Keratinocyte (primary cell): ENCODE results near the gene ARHGEF37. TPM values are rescaled to one million over a fixed set of nuclear protein-coding genes. Genes with fewer than 3 reads are reported as not detected.

Source experiments
- DNase-seq: peaks from one replicate; pipeline ENCODE4 v3.0.0-alpha.2; 2011; ENCODE audit warnings: low read depth, missing footprints, low spot score
- FAIRE-seq: peaks from 2 replicates; lab custom pipeline; 2011; peaks lifted over from hg19 to GRCh38; lab: Jason Lieb, UNC
- H2AFZ ChIP-seq: 2 replicates; pipeline ENCODE4 v1.6.0; 2012; ENCODE audit warnings: low read length, control low read depth, inconsistent platforms; ENCODE audit not compliant: control insufficient read depth
- H3K27ac ChIP-seq: 2 replicates; pipeline ENCODE4 v1.5.1; 2011; ENCODE audit warnings: low read length; ENCODE audit not compliant: control insufficient read depth, insufficient read depth
- H3K27me3 ChIP-seq: 3 replicates; pipeline ENCODE4 v1.6.0; 2011; ENCODE audit warnings: low read length; ENCODE audit not compliant: control insufficient read depth, insufficient read depth; ENCODE audit errors: extremely low read depth
- H3K36me3 ChIP-seq, 2 experiments: 2 replicates in 1 of 2; 3 replicates in 1 of 2; pipeline ENCODE4 v1.5.1; 2011; ENCODE audit warnings: low read length in 2 of 2, mild to moderate bottlenecking in 1 of 2; ENCODE audit not compliant: control insufficient read depth in 2 of 2, insufficient read depth in 2 of 2; ENCODE audit errors: extremely low read depth in 1 of 2
- H3K4me1 ChIP-seq: 3 replicates; pipeline ENCODE4 v1.5.1; 2011; ENCODE audit warnings: low read length; ENCODE audit not compliant: control insufficient read depth, insufficient read depth; ENCODE audit errors: extremely low read depth
- H3K4me2 ChIP-seq: 3 replicates; pipeline ENCODE4 v1.6.0; 2011; ENCODE audit warnings: low read depth, low read length; ENCODE audit not compliant: control insufficient read depth, insufficient read depth; ENCODE audit errors: extremely low read depth
- H3K4me3 ChIP-seq, 3 experiments: fragments of 200-600 bp in 1 of 3; sonication (generic) in 1 of 3; 2 replicates in 2 of 3; 3 replicates in 1 of 3; pipeline ENCODE4 v1.5.1; 2011 to 2016; ENCODE audit warnings: low read length in 3 of 3, mild to moderate bottlenecking in 3 of 3, control low read depth in 2 of 3, inconsistent platforms in 1 of 3, low read depth in 1 of 3, mixed read lengths in 1 of 3, mixed run types in 1 of 3, moderate library complexity in 1 of 3; ENCODE audit not compliant: control insufficient read depth in 2 of 3, insufficient read depth in 2 of 3; ENCODE audit errors: extremely low read depth in 1 of 3
- H3K79me2 ChIP-seq: 2 replicates; pipeline ENCODE4 v1.6.0; 2012; ENCODE audit warnings: low read length; ENCODE audit not compliant: control insufficient read depth, insufficient read depth
- H3K9ac ChIP-seq: 3 replicates; pipeline ENCODE4 v1.6.0; 2011; ENCODE audit warnings: low read length; ENCODE audit not compliant: control insufficient read depth, insufficient read depth; ENCODE audit errors: extremely low read depth
- H3K9me1 ChIP-seq: 3 replicates; pipeline ENCODE4 v1.6.0; 2011; ENCODE audit warnings: low read length; ENCODE audit not compliant: control insufficient read depth, insufficient read depth; ENCODE audit errors: extremely low read depth
- H3K9me3 ChIP-seq: 2 replicates; pipeline ENCODE4 v1.5.1; 2012; ENCODE audit warnings: low read depth, low read length; ENCODE audit not compliant: control insufficient read depth
- H4K20me1 ChIP-seq: 3 replicates; pipeline ENCODE4 v1.6.0; 2011; ENCODE audit warnings: low read length; ENCODE audit not compliant: control insufficient read depth, insufficient read depth; ENCODE audit errors: extremely low read depth
- CTCF ChIP-seq, 3 experiments: IDR thresholded peaks in 1 of 3; conservative IDR thresholded peaks in 1 of 3; optimal IDR thresholded peaks in 1 of 3; 2 replicates in 2 of 3; 3 replicates in 1 of 3; pipeline versions ENCODE3 to v1.5.1; 2011; ENCODE audit warnings: low read length in 3 of 3, mild to moderate bottlenecking in 3 of 3, moderate library complexity in 2 of 3, control low read depth in 1 of 3, inconsistent platforms in 1 of 3; ENCODE audit not compliant: insufficient read depth in 2 of 3; ENCODE audit errors: extremely low read depth in 1 of 3
- EZH2 ChIP-seq: IDR thresholded peaks from one replicate; pipeline ENCODE4 v1.6.1; 2012; ENCODE audit warnings: inconsistent platforms, mild to moderate bottlenecking, low read length, moderate library complexity
- dilution Hi-C: fragments of 300-500 bp; cut with MboI; formaldehyde crosslinking; loops from one replicate; pipeline ENCODE4 v1.7.0; 2020; ENCODE audit warnings: low sequenced_read_pairs; ENCODE audit not compliant: extremely low pct_ligation_motif_present
- polyA plus RNA-seq, 5 experiments: library from polyadenylated mRNA; depleted of rRNA in 3 of 5; stranded (reverse) in 3 of 5; stranded (forward) in 1 of 5; unstranded in 1 of 5; fragments of >200 nt; gene quantifications; 1 replicate in 1 of 5; 2 replicates in 3 of 5; 3 replicates in 1 of 5; pipeline versions ENCODE4 v1.2.1 to v1.2.3, GENCODE V29; 2011 to 2012; ENCODE audit warnings: missing spikeins in 2 of 5, low read depth in 1 of 5, low replicate concordance in 1 of 5

The ARHGEF37 gene
- polyA plus RNA-seq, 1 donor (not counting 4 experiments of a cell fraction or from before 2014, with no cell fraction given) = 8.7 TPM

GRCh38 chr5:149664666-149665415 lies 83.5 kb downstream of the ARHGEF37 start:
- DNase-seq (no peak), FAIRE-seq (no peak)
- no peaks in the 10 kb centered on the region for H3K27me3 ChIP-seq
- no peaks in the 10 kb centered on the region for H3K36me3 ChIP-seq
- TF ChIP-seq CTCF (optimal IDR thresholded peaks at IDR 0.05 in 1 of 3, IDR thresholded peaks at IDR 0.05 in 1 of 3, conservative IDR thresholded peaks at IDR 0.05 in 1 of 3; ENCODE audit: extremely low read depth in 1 of 3, insufficient read depth in 2 of 3, low read length in 3 of 3) (no peak), EZH2 (no peak)
- no peak overlapping the region for H3K4me3 ChIP-seq
- H3K9me3 ChIP-seq = no peaks in the 10 kb centered on the region
- no peaks in the 10 kb centered on the region for H3K4me1 ChIP-seq
- H3K27ac ChIP-seq = no peak overlapping the region
- no peaks in the 10 kb centered on the region for H3K79me2 ChIP-seq
- dilution Hi-C loops = no loop called here
- H3K4me2 ChIP-seq = no peak overlapping the region
- H3K9me1 ChIP-seq = no peaks in the 10 kb centered on the region
- H3K9ac ChIP-seq = no peak overlapping the region
- H2AFZ ChIP-seq = no peak overlapping the region
- no peaks in the 10 kb centered on the region for H4K20me1 ChIP-seq

- Histone ChIP-seq H3K9ac (no peak overlapping the region), H3K79me2 (no peaks in the 10 kb centered on the region), H3K4me3 (no peak overlapping the region), H3K9me3 (no peaks in the 10 kb centered on the region), H4K20me1 (no peaks in the 10 kb centered on the region), H2AFZ (no peak overlapping the region), H3K27me3 (no peaks in the 10 kb centered on the region), H3K9me1 (no peaks in the 10 kb centered on the region), H3K36me3 (no peaks in the 10 kb centered on the region), H3K27ac (no peak overlapping the region), H3K4me2 (no peak overlapping the region), H3K4me1 (no peaks in the 10 kb centered on the region)
- dilution Hi-C loops = no loop called here
- FAIRE-seq (no peak), DNase-seq (no peak)
- TF ChIP-seq EZH2 (no peak), CTCF (optimal IDR thresholded peaks at IDR 0.05 in 1 of 3, IDR thresholded peaks at IDR 0.05 in 1 of 3, conservative IDR thresholded peaks at IDR 0.05 in 1 of 3; ENCODE audit: extremely low read depth in 1 of 3, insufficient read depth in 2 of 3, low read length in 3 of 3) (no peak)
These were observed 84.3 kb downstream of the ARHGEF37 start for GRCh38 chr5:149665416-149666175.
